Posterior vena cava (tissue), 2 donors: Measurements from ENCODE around the gene TRAPPC14. TPM values are rescaled to one million over a fixed set of nuclear protein-coding genes. Genes with fewer than 3 reads are reported as not detected.
A peak's percentile ranks its signal among the peaks of the same experiment; 100 is the strongest.
"Not testable (repeated sequence)": the region's sequence is repeated elsewhere in the genome, so short reads cannot be mapped to it uniquely, and the experiment has no call there.

Experiments
- DNase-seq: peaks from one replicate; pipeline ENCODE4 v3.0.0-alpha.2; 2020; ENCODE audit warnings: low spot score
- intact Hi-C, 2 donors: fragments of 100-400 bp; cut with DNase I; formaldehyde crosslinking; loops; one replicate each; pipeline versions ENCODE4 v1.14.1 to v1.14.2; 2022 to 2023
- long read RNA-seq, 2 donors: library from polyadenylated mRNA; unstranded; transcript quantifications; one replicate each; pipeline ENCODE4 v2.0.0, GENCODE V29; 2020 to 2021
- total RNA-seq, 2 donors: library from RNA; stranded (reverse); fragmentation: NEBNext Ultra II Directional; extraction: Animal tissue kit (Norgen Biotek cat#: 25700); gene quantifications; one replicate each; pipeline ENCODE4 v1.2.1, GENCODE V29; 2021
- donor health status: DM: yes; HTN: yes; CAD: no.
- donor health status: DM: yes; HTN: yes; CAD: no.

TRAPPC14 gene
- 10 to 100 TPM; 11.2 to 13.3 TPM for total RNA-seq
- long read RNA-seq, donor 1, partial matches to known transcripts: 2 of 3 reads
- long read RNA-seq, donor 1, other reads (novel, unspliced or antisense): 1 of 3 reads
- long read RNA-seq, donor 2, partial matches to known transcripts: 1 of 1 reads
- long read RNA-seq, donor 2, other reads (novel, unspliced or antisense): 0 of 1 reads

GRCh38 chr7:100158229-100159098 lies at the start of gene TRAPPC14:
TSS of gene TRAPPC14 (minus strand) at chr7:100158723. CDS start at chr7:100158499, 224 bp downstream.
- intact Hi-C loops: no loop called here

GRCh38 chr7:100204454-100204853 lies 45.9 kb upstream of the TRAPPC14 start:
- intact Hi-C loops: no loop called here
- no peak for DNase-seq

More at GRCh38 chr7:100158229-100159098, at the start of gene TRAPPC14:
- DNase-seq: peak; percentile 98

- intact Hi-C loops: no loop called here
- DNase-seq: no peak
Measured at GRCh38 chr7:100200693-100201092, 42.2 kb upstream of the TRAPPC14 start.

- no peak for DNase-seq
- intact Hi-C loops: loop anchor here in 1 of 2 donors (10.0 kb wide), 1 partner anchor 1053 kb away; the partner anchor contains the start of gene SMURF1
Measured at GRCh38 chr7:100198266-100198665, 39.7 kb upstream of the TRAPPC14 start.

GRCh38 chr7:100195901-100196322 lies 37.4 kb upstream of the TRAPPC14 start:
- DNase-seq: not testable (repeated sequence)
- intact Hi-C loops: loop anchor here in 1 of 2 donors (10.0 kb wide), 1 partner anchor 1051 kb away; the partner anchor contains the start of gene SMURF1

GRCh38 chr7:100195222-100195621 lies 36.7 kb upstream of the TRAPPC14 start:
- DNase-seq: no peak
- intact Hi-C loops: loop anchor here in 1 of 2 donors (10.0 kb wide), 1 partner anchor 1050 kb away; the partner anchor contains the start of gene SMURF1

- DNase-seq: no peak
- intact Hi-C loops: loop anchor here in 1 of 2 donors (10.0 kb wide), 1 partner anchor 1048 kb away; the partner anchor contains the start of gene SMURF1
Measured at GRCh38 chr7:100192969-100193368, 34.4 kb upstream of the TRAPPC14 start.

GRCh38 chr7:100192281-100192862 lies 33.8 kb upstream of the TRAPPC14 start:
- intact Hi-C loops: loop anchor here in 1 of 2 donors (10.0 kb wide), 1 partner anchor 1048 kb away; the partner anchor contains the start of gene SMURF1
- not testable (repeated sequence) for DNase-seq

- no peak for DNase-seq
- intact Hi-C loops: loop anchor here in 1 of 2 donors (10.0 kb wide), 1 partner anchor 1047 kb away; the partner anchor contains the start of gene SMURF1
Measured at GRCh38 chr7:100191775-100192174, 33.3 kb upstream of the TRAPPC14 start.

GRCh38 chr7:100190048-100190711 lies 31.7 kb upstream of the TRAPPC14 start:
- no peak for DNase-seq
- intact Hi-C loops: loop anchor here in 1 of 2 donors (10.0 kb wide), 1 partner anchor 1045 kb away; the partner anchor contains the start of gene SMURF1

- DNase-seq: no peak
- intact Hi-C loops: no loop called here
Measured at GRCh38 chr7:100189061-100189460, 30.5 kb upstream of the TRAPPC14 start.

GRCh38 chr7:100185726-100186125 lies 27.2 kb upstream of the TRAPPC14 start:
- intact Hi-C loops: no loop called here
- no peak for DNase-seq

GRCh38 chr7:100183090-100183489 lies 24.6 kb upstream of the TRAPPC14 start:
- intact Hi-C loops, DNase-seq: not testable (repeated sequence)

- intact Hi-C loops, DNase-seq: not testable (repeated sequence)
Measured at GRCh38 chr7:100182616-100183015, 24.1 kb upstream of the TRAPPC14 start.

GRCh38 chr7:100180084-100180483 lies 21.6 kb upstream of the TRAPPC14 start:
- intact Hi-C loops: not testable (repeated sequence)
- DNase-seq: peak; percentile 9

GRCh38 chr7:100177045-100178001 lies 18.8 kb upstream of the TRAPPC14 start, which contains the start of the genes GPC2 and STAG3:
TSS of gene GPC2 (minus strand) at chr7:100177381. CDS start at chr7:100177199, 182 bp downstream.
TSS of gene STAG3 (plus strand) at chr7:100177918. CDS start at chr7:100180557, 2,639 bp downstream.
- intact Hi-C loops: no loop called here
- peak; percentile 99 for DNase-seq
